K562 (cell line): ENCODE results near the gene NPB. TPM values are rescaled to one million over a fixed set of nuclear protein-coding genes. Genes with fewer than 3 reads are reported as not detected.

Experiments used
- ATAC-seq: fragments of 200-7000 bp; cut with Tn5 transposase; 3 replicates; pipeline ENCODE4 v1.9.1; 2020; ENCODE audit warnings: moderate library complexity
- BruUV-seq: library from RNA; stranded (reverse); fragments of 400-500 nt; replicated peaks from 2 replicates; lab custom pipeline; 2021; lab: Mats Ljungman, UMichigan
- CTCF ChIA-PET: fragments of 300-600 bp; formaldehyde crosslinking; extraction: SDS; loops from one replicate; lab custom pipeline; 2021; ENCODE audit warnings: low intra/inter-chr PET ratio; lab: Yijun Ruan, JAX
- POLR2A ChIA-PET: fragments of 300-600, 350-650 bp; sonication (Branson Sonifier 250); formaldehyde crosslinking; extraction: SDS; loops from one replicate; lab custom pipeline; 2021; ENCODE audit warnings: antibody characterized with exemption, inconsistent platforms; lab: Yijun Ruan, JAX
- DNase-seq, 4 experiments: peaks; one replicate each; pipeline versions ENCODE4 v3.0.0 to v3.0.0-alpha.2; 2011 to 2018; ENCODE audit warnings: low spot score in 3 of 4, mixed read lengths in 3 of 4; ENCODE audit errors: extremely low read depth in 1 of 4
- FAIRE-seq: peaks from 2 replicates; lab custom pipeline; 2011; peaks lifted over from hg19 to GRCh38; lab: Jason Lieb, UNC
- H2AFZ ChIP-seq: 2 replicates; pipeline ENCODE4 v1.6.0; 2011; ENCODE audit warnings: low read depth, low read length, control low read depth, inconsistent platforms
- H3K27ac ChIP-seq: fragments of 200-600 bp; 3 replicates; pipeline ENCODE4 v1.8.0; 2011; ENCODE audit warnings: low read depth, mild to moderate bottlenecking, control low read depth, inconsistent platforms, low read length, moderate library complexity, mixed read lengths; ENCODE audit errors: extremely low read depth
- H3K27me3 ChIP-seq, 2 experiments: fragments of 300-600 bp in 1 of 2; 2 replicates in 1 of 2; 3 replicates in 1 of 2; pipeline versions ENCODE4 v1.6.0 to v1.8.0; 2011; ENCODE audit warnings: inconsistent platforms in 2 of 2, low read length in 2 of 2, mild to moderate bottlenecking in 1 of 2, mixed read lengths in 1 of 2, moderate library complexity in 1 of 2; ENCODE audit not compliant: control insufficient read depth in 2 of 2, insufficient read depth in 2 of 2
- H3K36me3 ChIP-seq: fragments of 300-600 bp; 3 replicates; pipeline ENCODE4 v1.8.0; 2011; ENCODE audit warnings: mild to moderate bottlenecking, low read length, inconsistent platforms; ENCODE audit not compliant: control insufficient read depth, insufficient read depth
- H3K4me1 ChIP-seq, 2 experiments: fragments of 200-600 bp in 1 of 2; replicated peaks in 1 of 2; 2 replicates in 1 of 2; 3 replicates in 1 of 2; pipeline versions ENCODE4 v1.5.1 to v1.8.0; 2011; ENCODE audit warnings: inconsistent platforms in 2 of 2, low read length in 2 of 2, mild to moderate bottlenecking in 1 of 2, mixed read lengths in 1 of 2, moderate library complexity in 1 of 2; ENCODE audit not compliant: control insufficient read depth in 2 of 2, insufficient read depth in 2 of 2
- H3K4me2 ChIP-seq: 2 replicates; pipeline ENCODE4 v1.6.1; 2011; ENCODE audit warnings: low read length, control low read depth, inconsistent platforms, mixed read lengths; ENCODE audit not compliant: insufficient read depth
- H3K4me3 ChIP-seq: fragments of 200-600 bp; sonication (generic), shearing (Covaris generic); 2 replicates; pipeline ENCODE4 v1.5.1; 2016; ENCODE audit warnings: control low read depth, inconsistent platforms
- H3K79me2 ChIP-seq: fragments of 200-600 bp; 3 replicates; pipeline ENCODE4 v1.8.0; 2011; ENCODE audit warnings: low read length, inconsistent platforms; ENCODE audit not compliant: control insufficient read depth, insufficient read depth
- H3K9ac ChIP-seq, 2 experiments: 2 replicates each; pipeline versions ENCODE4 v1.6.0 to v1.6.1; 2011; ENCODE audit warnings: low read depth in 2 of 2, low read length in 2 of 2, control low read depth in 1 of 2, inconsistent platforms in 1 of 2, mild to moderate bottlenecking in 1 of 2, mixed read lengths in 1 of 2; ENCODE audit not compliant: insufficient read depth in 1 of 2
- H3K9me1 ChIP-seq: one replicate; pipeline ENCODE4 v1.6.0; 2011; ENCODE audit warnings: inconsistent platforms, mild to moderate bottlenecking, low read length, moderate library complexity; ENCODE audit not compliant: control insufficient read depth, insufficient read depth
- H3K9me3 ChIP-seq: replicated peaks from 2 replicates; pipeline ENCODE4 v1.5.1; 2011; ENCODE audit warnings: low read depth, low read length, inconsistent platforms; ENCODE audit not compliant: control insufficient read depth, insufficient read depth
- H4K20me1 ChIP-seq: replicated peaks from 2 replicates; pipeline ENCODE4 v1.6.1; 2011; ENCODE audit warnings: low read length, inconsistent platforms, mixed read lengths; ENCODE audit not compliant: control insufficient read depth, insufficient read depth
- EP300 ChIP-seq: IDR thresholded peaks from 2 replicates; pipeline ENCODE4 v1.6.1; 2012; ENCODE audit warnings: low read length, improper control_type of control experiment
- GABPB2 ChIP-seq: fragments of 250-450 bp; sonication (Bioruptor Pico); conservative IDR thresholded peaks from 2 replicates; pipeline ENCODE4 v1.5.1; 2021; ENCODE audit warnings: mild to moderate bottlenecking
- HDAC1 ChIP-seq, 2 experiments: fragments of 450-650 bp; IDR thresholded peaks; 2 replicates each; pipeline ENCODE4 v1.6.1; 2016 to 2017; ENCODE audit warnings: inconsistent platforms in 1 of 2, mild to moderate bottlenecking in 1 of 2, moderate library complexity in 1 of 2
- HOXB6 ChIP-seq: fragments of 250-450 bp; sonication (Bioruptor Pico); IDR thresholded peaks from 2 replicates; pipeline ENCODE4 v1.5.1; 2022; ENCODE audit warnings: mild to moderate bottlenecking, borderline replicate concordance
- JUNB ChIP-seq: fragments of 450-650 bp; formaldehyde crosslinking; conservative IDR thresholded peaks from 2 replicates; pipeline ENCODE4 v1.4.0; 2020; ENCODE audit warnings: mild to moderate bottlenecking
- NR1H2 ChIP-seq: sonication (generic); formaldehyde crosslinking; IDR thresholded peaks from 2 replicates; pipeline ENCODE4 v1.4.0; 2020; ENCODE audit warnings: mild to moderate bottlenecking, missing genetic modification reagents
- PHF8 ChIP-seq: fragments of 200-600 bp; sonication (generic); IDR thresholded peaks from 2 replicates; pipeline ENCODE4 v1.6.1; 2012; ENCODE audit warnings: mixed run types, mild to moderate bottlenecking, inconsistent platforms, low read length, moderate library complexity, borderline replicate concordance
- POLR3G ChIP-seq: IDR thresholded peaks from 2 replicates; pipeline ENCODE4 v1.6.1; 2011; ENCODE audit not compliant: insufficient read length, insufficient replicate concordance; ENCODE audit errors: extremely low read depth
- SNIP1 ChIP-seq: fragments of 450-650 bp; IDR thresholded peaks from 2 replicates; pipeline ENCODE4 v1.7.1; 2017; ENCODE audit warnings: low read depth, mild to moderate bottlenecking
- TAF9B ChIP-seq: fragments of 450-650 bp; IDR thresholded peaks from 2 replicates; pipeline ENCODE4 v1.6.1; 2018; ENCODE audit warnings: mild to moderate bottlenecking; ENCODE audit not compliant: partially characterized antibody
- ZC3H4 ChIP-seq: sonication (generic); formaldehyde crosslinking; IDR thresholded peaks from 2 replicates; pipeline ENCODE4 v1.9.0; 2021; ENCODE audit warnings: missing genetic modification reagents, borderline replicate concordance
- ZFP1 ChIP-seq: fragments of 450-650 bp; formaldehyde crosslinking; IDR thresholded peaks from 2 replicates; pipeline ENCODE4 v1.4.0; 2020; ENCODE audit warnings: mild to moderate bottlenecking, mixed read lengths
- WGBS: fragments of 100-300 bp; shearing (Covaris generic); methylation state at CpG from one replicate; pipeline ENCODE4 v1.1.6; 2016; ENCODE audit warnings: low coverage, mixed read lengths; ENCODE audit not compliant: insufficient coverage; ENCODE audit errors: missing lambda C conversion rate; 5-methylcytosine and 5-hydroxymethylcytosine counted together
- in situ Hi-C: fragments of 300-500 bp; cut with MboI; formaldehyde crosslinking; loops from 4 replicates; pipeline ENCODE4 v1.15.0; 2018; ENCODE audit warnings: inconsistent platforms, mixed read lengths
- intact Hi-C: fragments of 100-400 bp; cut with micrococcal nuclease; formaldehyde crosslinking; loops from 2 replicates; pipeline ENCODE4 v1.14.2; 2022
- polyA plus RNA-seq, 8 experiments: library from polyadenylated mRNA; depleted of rRNA in 4 of 8; stranded (reverse) in 5 of 8; unstranded in 3 of 8; fragments of >200 nt; fragmentation: Nextera tagmentation in 2 of 8; fragmentation: Illumina TruSeq in 1 of 8; extraction: Ambion mirVana in 2 of 8; extraction: Trizol in 1 of 8; gene quantifications; 2 replicates each; pipeline versions ENCODE4 v1.2.1 to v1.2.3, GENCODE V29; 2011 to 2014; ENCODE audit warnings: inconsistent platforms in 1 of 8, missing spikeins in 1 of 8
- total RNA-seq, 7 experiments: library from RNA; depleted of rRNA in 6 of 7; stranded (reverse); fragments of >200 nt in 6 of 7; fragmentation: Illumina TruSeq in 2 of 7; extraction: Trizol in 2 of 7; gene quantifications; 2 replicates each; pipeline versions ENCODE4 v1.2.1 to v1.2.3, GENCODE V29; 2011 to 2021; ENCODE audit warnings: low replicate concordance in 1 of 7
- TF ChIP-seq, protein P1 (sequence below): IDR thresholded peaks from 2 replicates; pipeline ENCODE4 v1.6.1; 2011; ENCODE audit warnings: borderline replicate concordance, low read depth, mild to moderate bottlenecking, moderate library complexity, low read length; ENCODE audit not compliant: insufficient read depth, poor library complexity, severe bottlenecking
- TF ChIP-seq, protein P2 (sequence below): fragments of 250-450 bp; sonication (Bioruptor Pico); IDR thresholded peaks from 2 replicates; pipeline ENCODE4 v1.9.0; 2021; ENCODE audit warnings: mild to moderate bottlenecking
- TF ChIP-seq, protein P3 (sequence below): sonication (generic); formaldehyde crosslinking; IDR thresholded peaks from 2 replicates; pipeline ENCODE4 v1.8.0; 2022; ENCODE audit warnings: missing genetic modification reagents, mild to moderate bottlenecking, moderate library complexity, borderline replicate concordance
- TF ChIP-seq, protein P4 (sequence below): fragments of 200-400 bp; formaldehyde crosslinking; IDR thresholded peaks from 2 replicates; pipeline ENCODE4 v1.6.1; 2017; ENCODE audit warnings: mild to moderate bottlenecking, low read depth, low read length, moderate library complexity

NPB gene
- total and polyA plus RNA-seq, 9 of the 15 experiments (the other 6 are each of a cell fraction or from before 2014, with no cell fraction given) = 0.03 to 0.61 (median 0.14) TPM; not detected in 2

DNA sequence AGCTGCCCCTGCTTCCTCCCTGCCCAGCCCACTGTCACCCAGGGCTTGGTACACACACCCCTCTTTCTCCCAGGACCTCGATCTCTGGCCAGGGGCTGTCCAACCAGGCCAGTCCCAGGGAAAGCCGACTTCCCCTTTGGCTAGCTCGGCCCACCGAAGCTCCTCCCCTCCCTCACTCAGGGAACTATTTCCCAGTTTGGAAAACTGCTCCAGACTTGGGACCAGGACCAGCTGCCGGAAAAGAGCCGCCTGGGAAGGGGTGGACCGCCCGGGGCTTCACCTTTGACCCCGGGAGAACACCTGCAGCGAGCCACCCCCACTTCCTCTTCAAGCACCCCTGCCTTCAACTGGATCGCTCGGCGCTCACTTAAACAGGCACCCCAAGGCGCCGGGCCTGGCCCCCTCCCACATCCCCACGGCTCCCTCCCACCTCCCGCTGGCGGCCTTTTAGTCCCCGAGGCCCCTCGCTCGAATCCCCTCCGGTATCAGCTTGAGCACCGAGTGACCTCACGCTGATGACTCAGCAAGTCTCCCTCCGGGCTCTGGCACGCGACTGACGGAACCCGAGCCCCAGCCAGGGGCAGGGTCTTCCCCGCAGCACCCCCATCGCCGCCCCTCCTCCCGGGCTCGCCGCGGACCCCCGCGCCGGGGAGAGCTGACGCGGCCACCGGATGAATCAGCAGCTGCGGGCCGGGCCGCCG lies 24.6 kb downstream of the NPB start:
- Histone ChIP-seq H3K27me3 (no peaks in the 10 kb centered on the region), H3K4me1 (peaks cover 41 to 95% of the 10 kb centered on the region in 2 experiments), H3K27ac (peak overlapping the region; percentile 98), H4K20me1 (peaks cover 6% of the 10 kb centered on the region; the same call in 1 of the 2 replicates), H3K9me3 (no peaks in the 10 kb centered on the region), H2AFZ (no peak overlapping the region), H3K36me3 (peaks cover 13% of the 10 kb centered on the region; the same call in 2 of the 3 replicates), H3K79me2 (peaks cover 75% of the 10 kb centered on the region), H3K4me2 (peak overlapping the region; percentile 80), H3K9me1 (no peaks in the 10 kb centered on the region), H3K9ac (peak overlapping the region; percentile 92 to 93), H3K4me3 (peak overlapping the region; percentile 81)
- WGBS = under 1% methylated on average over 27 of the region's 46 CpGs
- CTCF ChIA-PET = interaction anchor here (0.8 kb wide), 1 partner anchor 10 kb away, joined by 3 read pairs; no protein-coding TSS in a partner anchor
- FAIRE-seq (peak; percentile 78), ATAC-seq (peak; percentile 6), DNase-seq (peak; percentile 69 to 90 (median 76))
- in situ Hi-C loops (no loop called here), intact Hi-C loops (no loop called here)
- POLR2A ChIA-PET = interaction anchor here (0.5 to 4.8 kb wide), 18 partner anchors 8 to 509 kb away, joined by 3 to 32 read pairs (median 3); partner anchors contain the start of genes ACTG1, ARL16, HGS and MRPL12
- BruUV-seq = TSS peak; percentile 32
- TF ChIP-seq ZFP1 (no peak), HOXB6 (CRISPR knock-in tag) (no peak), JUNB (no peak), GABPB2 (CRISPR knock-in tag) (no peak), TAF9B (no peak), NR1H2 (CRISPR knock-in tag) (no peak), HDAC1 (IDR thresholded peaks at IDR 0.05) (peak in 1 of 2 experiments; percentile 50; a peak in 2 of 4 replicates), SNIP1 (no peak), POLR3G (no peak), ZC3H4 (CRISPR knock-in tag) (no peak), PHF8 (peak; percentile 37; the same call in 1 of the 2 replicates), EP300 (no peak)
- TF ChIP-seq, protein P1, sequence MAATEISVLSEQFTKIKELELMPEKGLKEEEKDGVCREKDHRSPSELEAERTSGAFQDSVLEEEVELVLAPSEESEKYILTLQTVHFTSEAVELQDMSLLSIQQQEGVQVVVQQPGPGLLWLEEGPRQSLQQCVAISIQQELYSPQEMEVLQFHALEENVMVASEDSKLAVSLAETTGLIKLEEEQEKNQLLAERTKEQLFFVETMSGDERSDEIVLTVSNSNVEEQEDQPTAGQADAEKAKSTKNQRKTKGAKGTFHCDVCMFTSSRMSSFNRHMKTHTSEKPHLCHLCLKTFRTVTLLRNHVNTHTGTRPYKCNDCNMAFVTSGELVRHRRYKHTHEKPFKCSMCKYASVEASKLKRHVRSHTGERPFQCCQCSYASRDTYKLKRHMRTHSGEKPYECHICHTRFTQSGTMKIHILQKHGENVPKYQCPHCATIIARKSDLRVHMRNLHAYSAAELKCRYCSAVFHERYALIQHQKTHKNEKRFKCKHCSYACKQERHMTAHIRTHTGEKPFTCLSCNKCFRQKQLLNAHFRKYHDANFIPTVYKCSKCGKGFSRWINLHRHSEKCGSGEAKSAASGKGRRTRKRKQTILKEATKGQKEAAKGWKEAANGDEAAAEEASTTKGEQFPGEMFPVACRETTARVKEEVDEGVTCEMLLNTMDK = no peak
- TF ChIP-seq, protein P2, sequence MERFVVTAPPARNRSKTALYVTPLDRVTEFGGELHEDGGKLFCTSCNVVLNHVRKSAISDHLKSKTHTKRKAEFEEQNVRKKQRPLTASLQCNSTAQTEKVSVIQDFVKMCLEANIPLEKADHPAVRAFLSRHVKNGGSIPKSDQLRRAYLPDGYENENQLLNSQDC (CRISPR knock-in tag) = no peak
- TF ChIP-seq, protein P3, sequence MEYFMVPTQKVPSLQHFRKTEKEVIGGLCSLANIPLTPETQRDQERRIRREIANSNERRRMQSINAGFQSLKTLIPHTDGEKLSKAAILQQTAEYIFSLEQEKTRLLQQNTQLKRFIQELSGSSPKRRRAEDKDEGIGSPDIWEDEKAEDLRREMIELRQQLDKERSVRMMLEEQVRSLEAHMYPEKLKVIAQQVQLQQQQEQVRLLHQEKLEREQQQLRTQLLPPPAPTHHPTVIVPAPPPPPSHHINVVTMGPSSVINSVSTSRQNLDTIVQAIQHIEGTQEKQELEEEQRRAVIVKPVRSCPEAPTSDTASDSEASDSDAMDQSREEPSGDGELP (CRISPR knock-in tag) = peak; percentile 68; the same call in 1 of the 2 replicates
- TF ChIP-seq, protein P4, sequence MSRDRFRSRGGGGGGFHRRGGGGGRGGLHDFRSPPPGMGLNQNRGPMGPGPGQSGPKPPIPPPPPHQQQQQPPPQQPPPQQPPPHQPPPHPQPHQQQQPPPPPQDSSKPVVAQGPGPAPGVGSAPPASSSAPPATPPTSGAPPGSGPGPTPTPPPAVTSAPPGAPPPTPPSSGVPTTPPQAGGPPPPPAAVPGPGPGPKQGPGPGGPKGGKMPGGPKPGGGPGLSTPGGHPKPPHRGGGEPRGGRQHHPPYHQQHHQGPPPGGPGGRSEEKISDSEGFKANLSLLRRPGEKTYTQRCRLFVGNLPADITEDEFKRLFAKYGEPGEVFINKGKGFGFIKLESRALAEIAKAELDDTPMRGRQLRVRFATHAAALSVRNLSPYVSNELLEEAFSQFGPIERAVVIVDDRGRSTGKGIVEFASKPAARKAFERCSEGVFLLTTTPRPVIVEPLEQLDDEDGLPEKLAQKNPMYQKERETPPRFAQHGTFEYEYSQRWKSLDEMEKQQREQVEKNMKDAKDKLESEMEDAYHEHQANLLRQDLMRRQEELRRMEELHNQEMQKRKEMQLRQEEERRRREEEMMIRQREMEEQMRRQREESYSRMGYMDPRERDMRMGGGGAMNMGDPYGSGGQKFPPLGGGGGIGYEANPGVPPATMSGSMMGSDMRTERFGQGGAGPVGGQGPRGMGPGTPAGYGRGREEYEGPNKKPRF = no peak
